Astrocyte (in vitro differentiated cells and primary cell): ENCODE results near the gene BPI. TPM values are rescaled to one million over a fixed set of nuclear protein-coding genes. Genes with fewer than 3 reads are reported as not detected.

Experiments used
- DNase-seq: peaks from one replicate; pipeline ENCODE4 v3.0.0-alpha.2; 2010; ENCODE audit warnings: low read depth
- FAIRE-seq: peaks from 2 replicates; lab custom pipeline; 2011; peaks lifted over from hg19 to GRCh38; lab: Jason Lieb, UNC
- H2AFZ ChIP-seq: 2 replicates; pipeline ENCODE4 v1.6.0; 2012; ENCODE audit warnings: low read depth, low read length, inconsistent platforms
- H3K27ac ChIP-seq: 2 replicates; pipeline ENCODE4 v1.5.1; 2011; ENCODE audit warnings: low read depth, low read length, inconsistent platforms
- H3K27me3 ChIP-seq: 2 replicates; pipeline ENCODE4 v1.6.0; 2011; ENCODE audit warnings: low read length, inconsistent platforms; ENCODE audit not compliant: insufficient read depth
- H3K36me3 ChIP-seq: 2 replicates; pipeline ENCODE4 v1.5.1; 2011; ENCODE audit warnings: low read length, inconsistent platforms; ENCODE audit not compliant: insufficient read depth
- H3K4me1 ChIP-seq: 2 replicates; pipeline ENCODE4 v1.5.1; 2011; ENCODE audit warnings: low read length, inconsistent platforms; ENCODE audit not compliant: insufficient read depth
- H3K4me2 ChIP-seq: 2 replicates; pipeline ENCODE4 v1.6.0; 2012; ENCODE audit warnings: low read length, inconsistent platforms
- H3K4me3 ChIP-seq: 2 replicates; pipeline ENCODE4 v1.5.1; 2011; ENCODE audit warnings: low read depth, mild to moderate bottlenecking, low read length, inconsistent platforms; ENCODE audit not compliant: insufficient read depth
- H3K79me2 ChIP-seq: 2 replicates; pipeline ENCODE4 v1.6.0; 2012; ENCODE audit warnings: mild to moderate bottlenecking, low read length, inconsistent platforms; ENCODE audit not compliant: insufficient read depth
- H3K9ac ChIP-seq: 2 replicates; pipeline ENCODE4 v1.6.0; 2012; ENCODE audit warnings: mild to moderate bottlenecking, low read length, inconsistent platforms
- H3K9me3 ChIP-seq: 2 replicates; pipeline ENCODE4 v1.5.1; 2012; ENCODE audit warnings: low read depth, mild to moderate bottlenecking, low read length, inconsistent platforms; ENCODE audit not compliant: insufficient read depth
- H4K20me1 ChIP-seq: 2 replicates; pipeline ENCODE4 v1.6.0; 2012; ENCODE audit warnings: low read length, inconsistent platforms; ENCODE audit not compliant: insufficient read depth
- H3K27ac Mint-ChIP-seq: one replicate; pipeline ENCODE4 v1.8.0; 2021; ENCODE audit warnings: mild to moderate bottlenecking, mixed read lengths; ENCODE audit not compliant: unreplicated experiment
- H3K27me3 Mint-ChIP-seq: one replicate; pipeline ENCODE4 v1.8.0; 2021; ENCODE audit warnings: low read depth, mixed read lengths; ENCODE audit not compliant: unreplicated experiment
- H3K36me3 Mint-ChIP-seq: one replicate; pipeline ENCODE4 v1.8.0; 2021; ENCODE audit warnings: low read depth, mixed read lengths; ENCODE audit not compliant: unreplicated experiment
- H3K4me1 Mint-ChIP-seq: one replicate; pipeline ENCODE4 v1.8.0; 2021; ENCODE audit warnings: low read depth, mixed read lengths; ENCODE audit not compliant: unreplicated experiment
- H3K4me3 Mint-ChIP-seq: one replicate; pipeline ENCODE4 v1.8.0; 2021; ENCODE audit warnings: mild to moderate bottlenecking, moderate library complexity, mixed read lengths; ENCODE audit not compliant: unreplicated experiment
- H3K9me3 Mint-ChIP-seq: one replicate; pipeline ENCODE4 v1.8.0; 2021; ENCODE audit warnings: mild to moderate bottlenecking, mixed read lengths; ENCODE audit not compliant: unreplicated experiment
- CTCF ChIP-seq: IDR thresholded peaks from 2 replicates; pipeline ENCODE4 v1.5.1; 2011; ENCODE audit warnings: low read depth, mild to moderate bottlenecking, inconsistent platforms, low read length, moderate library complexity; ENCODE audit not compliant: insufficient read depth
- EZH2 ChIP-seq: IDR thresholded peaks from 2 replicates; pipeline ENCODE4 v1.6.1; 2012; ENCODE audit warnings: mild to moderate bottlenecking, low read length, inconsistent platforms; ENCODE audit not compliant: insufficient read depth
- total RNA-seq: library from RNA; stranded (reverse); gene quantifications from 2 replicates; pipeline ENCODE4 v1.2.1, GENCODE V29; 2021

The BPI gene
- total RNA-seq, 1 donor from 2014 or later, result not detected

- TF ChIP-seq CTCF (no peak), EZH2 (no peak)
- no peak overlapping the region for H3K4me2 ChIP-seq
- no peak overlapping the region for H3K4me3 ChIP-seq
- H3K27me3 Mint-ChIP-seq, result peaks cover 29% of the 10 kb centered on the region
- H3K4me1 Mint-ChIP-seq, result peaks cover 21% of the 10 kb centered on the region
- peaks cover 3% of the 10 kb centered on the region for H3K9me3 Mint-ChIP-seq
- no peak overlapping the region for H3K4me3 Mint-ChIP-seq
- H4K20me1 ChIP-seq, result no peaks in the 10 kb centered on the region
- no peaks in the 10 kb centered on the region for H3K79me2 ChIP-seq
- FAIRE-seq, result no peak
- DNase-seq, result no peak
- H3K9me3 ChIP-seq, result no peaks in the 10 kb centered on the region
- no peaks in the 10 kb centered on the region for H3K36me3 ChIP-seq
- H3K27me3 ChIP-seq, result peaks cover 8% of the 10 kb centered on the region
- no peak overlapping the region for H3K9ac ChIP-seq
- no peaks in the 10 kb centered on the region for H3K36me3 Mint-ChIP-seq
- H3K27ac ChIP-seq, result no peak overlapping the region
- no peak overlapping the region for H3K27ac Mint-ChIP-seq
- H3K4me1 ChIP-seq, result peaks cover 12% of the 10 kb centered on the region
- H2AFZ ChIP-seq, result no peak overlapping the region
Measured at GRCh38 chr20:38302786-38303185, 1.2 kb upstream of the BPI start.

- no peaks in the 10 kb centered on the region for H3K36me3 ChIP-seq
Measured at GRCh38 chr20:38304845-38305447, 990 bp downstream of the BPI start.

More at GRCh38 chr20:38304845-38305447, 990 bp downstream of the BPI start:
- Histone ChIP-seq H3K4me3 (no peak overlapping the region), H3K9me3 (no peaks in the 10 kb centered on the region), H3K9ac (no peak overlapping the region), H4K20me1 (no peaks in the 10 kb centered on the region), H3K4me2 (no peak overlapping the region), H3K79me2 (no peaks in the 10 kb centered on the region), H2AFZ (no peak overlapping the region), H3K27me3 (peaks cover 8% of the 10 kb centered on the region), H3K4me1 (peaks cover 12% of the 10 kb centered on the region), H3K27ac (no peak overlapping the region)
- Mint-ChIP-seq H3K4me1 (peaks cover 25% of the 10 kb centered on the region), H3K27ac (no peak overlapping the region), H3K9me3 (peaks cover 3% of the 10 kb centered on the region), H3K27me3 (peaks cover 27% of the 10 kb centered on the region), H3K4me3 (no peak overlapping the region), H3K36me3 (no peaks in the 10 kb centered on the region)
- DNase-seq, result no peak
- no peak for FAIRE-seq
- TF ChIP-seq EZH2, result no peak
- peak; percentile 18 for TF ChIP-seq CTCF
